Measurements from ENCODE around the gene ARID1B. TPM values are rescaled to one million over a fixed set of nuclear protein-coding genes. Genes with fewer than 3 reads are reported as not detected.

ARID1B gene
- total and polyA plus RNA-seq, 2 experiments from 2014 or later: 41.9 to 72.7 TPM

GRCh38 chr6:156950531-156950930 is 173.4 kb downstream of the ARID1B start:
- no peak for DNase-seq (ENCODE audit: low read depth in 1 of 2, low spot score in 1 of 2)
- Histone ChIP-seq H3K9me3 (ENCODE audit: low read depth) (no peaks in the 10 kb centered on the region), H3K27me3 (no peaks in the 10 kb centered on the region), H3K4me3 (no peak overlapping the region), H3K36me3 (no peaks in the 10 kb centered on the region), H3K4me1 (ENCODE audit: low read depth) (peaks cover 31% of the 10 kb centered on the region), H3K27ac (no peak overlapping the region)
- no peak for TF ChIP-seq CTCF (IDR thresholded peaks at IDR 0.05; ENCODE audit: low read depth, low read length)

- H3K27ac ChIP-seq: peak overlapping the region; percentile 86
- H3K9me3 ChIP-seq (ENCODE audit: low read depth): no peaks in the 10 kb centered on the region
- no peaks in the 10 kb centered on the region for H3K27me3 ChIP-seq
- H3K36me3 ChIP-seq: no peaks in the 10 kb centered on the region
- TF ChIP-seq CTCF (IDR thresholded peaks at IDR 0.05; ENCODE audit: low read depth, low read length): no peak
- DNase-seq (ENCODE audit: low read depth in 1 of 2, low spot score in 1 of 2): no peak
- no peak overlapping the region for H3K4me3 ChIP-seq
- peaks cover 26% of the 10 kb centered on the region for H3K4me1 ChIP-seq (ENCODE audit: low read depth)
Observed at GRCh38 chr6:156952401-156952800, 175.2 kb downstream of the ARID1B start.

- Histone ChIP-seq H3K4me3 (peak overlapping the region; percentile 5), H3K27ac (peak overlapping the region; percentile 86), H3K36me3 (no peaks in the 10 kb centered on the region), H3K4me1 (ENCODE audit: low read depth) (peaks cover 26% of the 10 kb centered on the region), H3K27me3 (no peaks in the 10 kb centered on the region), H3K9me3 (ENCODE audit: low read depth) (no peaks in the 10 kb centered on the region)
- no peak for TF ChIP-seq CTCF (IDR thresholded peaks at IDR 0.05; ENCODE audit: low read depth, low read length)
- DNase-seq (ENCODE audit: low read depth in 1 of 2, low spot score in 1 of 2): peak; percentile 45 to 55
Observed at GRCh38 chr6:156953127-156953478, 175.9 kb downstream of the ARID1B start.

- peak; percentile 37 for TF ChIP-seq CTCF (IDR thresholded peaks at IDR 0.05; ENCODE audit: low read depth, low read length)
Observed at GRCh38 chr6:156953479-156954146, 176.4 kb downstream of the ARID1B start.

GRCh38 chr6:156954191-156954590 is 177.0 kb downstream of the ARID1B start:
- H3K4me1 ChIP-seq (ENCODE audit: low read depth): peaks cover 23% of the 10 kb centered on the region
- H3K9me3 ChIP-seq (ENCODE audit: low read depth): no peaks in the 10 kb centered on the region
- H3K36me3 ChIP-seq: no peaks in the 10 kb centered on the region
- no peak overlapping the region for H3K4me3 ChIP-seq
- TF ChIP-seq CTCF (IDR thresholded peaks at IDR 0.05; ENCODE audit: low read depth, low read length): no peak
- H3K27me3 ChIP-seq: no peaks in the 10 kb centered on the region
- no peak overlapping the region for H3K27ac ChIP-seq
- DNase-seq (ENCODE audit: low read depth in 1 of 2, low spot score in 1 of 2): no peak

More at GRCh38 chr6:156953479-156954146, 176.4 kb downstream of the ARID1B start:
- DNase-seq (ENCODE audit: low read depth in 1 of 2, low spot score in 1 of 2): peak; percentile 83 to 97
- Histone ChIP-seq H3K4me1 (ENCODE audit: low read depth) (peaks cover 26% of the 10 kb centered on the region), H3K9me3 (ENCODE audit: low read depth) (no peaks in the 10 kb centered on the region), H3K4me3 (peak overlapping the region; percentile 5), H3K27me3 (no peaks in the 10 kb centered on the region), H3K36me3 (no peaks in the 10 kb centered on the region), H3K27ac (peak overlapping the region; percentile 86)
